Fibroblast of lung (primary cell): Measurements from ENCODE around the gene SUN5. TPM values are rescaled to one million over a fixed set of nuclear protein-coding genes. Genes with fewer than 3 reads are reported as not detected.

ENCODE experiments used
- DNase-seq, 2 donors: peaks; one replicate each; pipeline versions ENCODE4 v3.0.0 to v3.0.0-alpha.2; 2010; ENCODE audit warnings: low read depth in 2 of 2
- H2AFZ ChIP-seq: 2 replicates; pipeline ENCODE4 v1.5.1; 2012; ENCODE audit warnings: low read length, control low read depth, inconsistent platforms
- H3K27ac ChIP-seq: 2 replicates; pipeline ENCODE4 v1.5.1; 2011; ENCODE audit warnings: low read length, control low read depth; ENCODE audit not compliant: insufficient read depth
- H3K27me3 ChIP-seq: 2 replicates; pipeline ENCODE4 v1.5.1; 2011; ENCODE audit warnings: mild to moderate bottlenecking, low read length; ENCODE audit not compliant: control insufficient read depth, insufficient read depth
- H3K36me3 ChIP-seq: 2 replicates; pipeline ENCODE4 v1.5.1; 2011; ENCODE audit warnings: low read length; ENCODE audit not compliant: control insufficient read depth, insufficient read depth
- H3K4me1 ChIP-seq: 2 replicates; pipeline ENCODE4 v1.5.1; 2011; ENCODE audit warnings: low read length; ENCODE audit not compliant: control insufficient read depth, insufficient read depth; ENCODE audit errors: extremely low read depth
- H3K4me2 ChIP-seq: 2 replicates; pipeline ENCODE4 v1.5.1; 2011; ENCODE audit warnings: low read length, control low read depth; ENCODE audit not compliant: insufficient read depth; ENCODE audit errors: extremely low read depth
- H3K4me3 ChIP-seq, 4 experiments: fragments of 200-600 bp in 1 of 4; sonication (generic) in 1 of 4; replicated peaks in 1 of 4; 2 replicates each; pipeline ENCODE4 v1.5.1; 2011 to 2016; ENCODE audit warnings: low read length in 4 of 4, low read depth in 3 of 4, mild to moderate bottlenecking in 3 of 4, control low read depth in 2 of 4, inconsistent platforms in 1 of 4, mixed read lengths in 1 of 4; ENCODE audit not compliant: insufficient read depth in 1 of 4; ENCODE audit errors: control extremely low read depth in 1 of 4
- H3K79me2 ChIP-seq: 2 replicates; pipeline ENCODE4 v1.5.1; 2012; ENCODE audit warnings: mild to moderate bottlenecking, low read length, inconsistent platforms; ENCODE audit not compliant: control insufficient read depth, insufficient read depth
- H3K9ac ChIP-seq: 2 replicates; pipeline ENCODE4 v1.5.1; 2011; ENCODE audit warnings: mild to moderate bottlenecking, low read length, control low read depth; ENCODE audit not compliant: insufficient read depth
- H3K9me3 ChIP-seq: 2 replicates; pipeline ENCODE4 v1.5.1; 2012; ENCODE audit warnings: low read depth, low read length; ENCODE audit not compliant: control insufficient read depth, insufficient read depth
- H4K20me1 ChIP-seq: 2 replicates; pipeline ENCODE4 v1.5.1; 2011; ENCODE audit warnings: low read length; ENCODE audit not compliant: control insufficient read depth, insufficient read depth; ENCODE audit errors: extremely low read depth
- CTCF ChIP-seq, 2 donors: IDR thresholded peaks in 1 of 2; conservative IDR thresholded peaks in 1 of 2; 1 replicate in 1 of 2; 2 replicates in 1 of 2; pipeline ENCODE4 v1.5.1; 2011 to 2012; ENCODE audit warnings: low read length in 2 of 2, control low read depth in 1 of 2, inconsistent platforms in 1 of 2, low read depth in 1 of 2, mild to moderate bottlenecking in 1 of 2
- EZH2 ChIP-seq: IDR thresholded peaks from 2 replicates; pipeline ENCODE4 v1.5.1; 2012; ENCODE audit warnings: low read length, control low read depth, mild to moderate bottlenecking; ENCODE audit errors: missing control alignments
- polyA plus RNA-seq, 2 donors: library from polyadenylated mRNA; depleted of rRNA in 1 of 2; stranded (reverse) in 1 of 2; unstranded in 1 of 2; fragments of >200 nt; gene quantifications; 2 replicates each; pipeline ENCODE4 v1.2.1, GENCODE V29; 2011 to 2012; ENCODE audit warnings: missing spikeins in 1 of 2
- total RNA-seq: library from RNA; depleted of rRNA; stranded (reverse); fragments of >200 nt; gene quantifications from 2 replicates; pipeline ENCODE4 v1.2.1, GENCODE V29; 2014

The SUN5 gene
- total and polyA plus RNA-seq, 2 donors (not counting 1 experiment from before 2014, with no cell fraction given) = not detected

- no peak overlapping the region for H3K4me2 ChIP-seq
Measured at GRCh38 chr20:32985596-32985995, 18.6 kb downstream of the SUN5 start.

GRCh38 chr20:32984631-32985354 is 19.4 kb downstream of the SUN5 start:
- Histone ChIP-seq H3K79me2 (no peaks in the 10 kb centered on the region), H3K4me3 (no peak overlapping the region), H3K4me2 (no peak overlapping the region), H3K4me1 (no peaks in the 10 kb centered on the region), H2AFZ (no peak overlapping the region), H3K27me3 (no peaks in the 10 kb centered on the region), H3K36me3 (no peaks in the 10 kb centered on the region), H4K20me1 (no peaks in the 10 kb centered on the region), H3K27ac (no peak overlapping the region), H3K9me3 (no peaks in the 10 kb centered on the region), H3K9ac (no peak overlapping the region)
- no peak for TF ChIP-seq CTCF (conservative IDR thresholded peaks at IDR 0.05 in 1 of 2, IDR thresholded peaks at IDR 0.05 in 1 of 2; ENCODE audit: low read depth in 1 of 2, low read length in 2 of 2)
- no peak for TF ChIP-seq EZH2
- no peak for DNase-seq

More at GRCh38 chr20:32985596-32985995, 18.6 kb downstream of the SUN5 start:
- Histone ChIP-seq H4K20me1 (no peaks in the 10 kb centered on the region), H3K9ac (no peak overlapping the region), H2AFZ (no peak overlapping the region), H3K4me1 (no peaks in the 10 kb centered on the region), H3K36me3 (no peaks in the 10 kb centered on the region), H3K79me2 (no peaks in the 10 kb centered on the region), H3K27me3 (no peaks in the 10 kb centered on the region), H3K9me3 (no peaks in the 10 kb centered on the region), H3K27ac (no peak overlapping the region), H3K4me3 (no peak overlapping the region)
- DNase-seq = no peak
- TF ChIP-seq CTCF (conservative IDR thresholded peaks at IDR 0.05 in 1 of 2, IDR thresholded peaks at IDR 0.05 in 1 of 2; ENCODE audit: low read depth in 1 of 2, low read length in 2 of 2) (no peak), EZH2 (no peak)

GRCh38 chr20:32984196-32984595 is 20.0 kb downstream of the SUN5 start:
- no peak overlapping the region for H2AFZ ChIP-seq

More at GRCh38 chr20:32984196-32984595, 20.0 kb downstream of the SUN5 start:
- H3K9ac ChIP-seq = no peak overlapping the region
- no peak for TF ChIP-seq EZH2
- TF ChIP-seq CTCF (conservative IDR thresholded peaks at IDR 0.05 in 1 of 2, IDR thresholded peaks at IDR 0.05 in 1 of 2; ENCODE audit: low read depth in 1 of 2, low read length in 2 of 2) = no peak
- no peak overlapping the region for H3K27ac ChIP-seq
- no peak for DNase-seq
- no peaks in the 10 kb centered on the region for H3K27me3 ChIP-seq
- H3K36me3 ChIP-seq = no peaks in the 10 kb centered on the region
- H4K20me1 ChIP-seq = no peaks in the 10 kb centered on the region
- H3K9me3 ChIP-seq = no peaks in the 10 kb centered on the region
- H3K4me2 ChIP-seq = no peak overlapping the region
- no peak overlapping the region for H3K4me3 ChIP-seq
- H3K79me2 ChIP-seq = no peaks in the 10 kb centered on the region
- no peaks in the 10 kb centered on the region for H3K4me1 ChIP-seq
